Cardiac fibroblast (primary cell): ENCODE results near the gene FLACC1.
A peak's percentile ranks its signal among the peaks of the same experiment; 100 is the strongest.

Source experiments
- DNase-seq, 2 donors: peaks; one replicate each; pipeline versions ENCODE4 v3.0.0 to v3.0.0-alpha.2; 2010; ENCODE audit warnings: low read depth in 2 of 2
- H3K4me3 ChIP-seq, 2 donors: replicated peaks in 1 of 2; 1 replicate in 1 of 2; 2 replicates in 1 of 2; pipeline ENCODE4 v1.5.1; 2011; ENCODE audit warnings: low read depth in 2 of 2, low read length in 2 of 2, mild to moderate bottlenecking in 2 of 2, moderate library complexity in 1 of 2
- CTCF ChIP-seq: IDR thresholded peaks from one replicate; pipeline ENCODE4 v1.5.1; 2011; ENCODE audit warnings: low read depth, mild to moderate bottlenecking, low read length, inconsistent platforms

FLACC1 gene

GRCh38 chr2:201342923-201343322 lies 14.2 kb downstream of the FLACC1 start:
- no peak for TF ChIP-seq CTCF
- no peak for DNase-seq
- no peak overlapping the region for H3K4me3 ChIP-seq

DNA sequence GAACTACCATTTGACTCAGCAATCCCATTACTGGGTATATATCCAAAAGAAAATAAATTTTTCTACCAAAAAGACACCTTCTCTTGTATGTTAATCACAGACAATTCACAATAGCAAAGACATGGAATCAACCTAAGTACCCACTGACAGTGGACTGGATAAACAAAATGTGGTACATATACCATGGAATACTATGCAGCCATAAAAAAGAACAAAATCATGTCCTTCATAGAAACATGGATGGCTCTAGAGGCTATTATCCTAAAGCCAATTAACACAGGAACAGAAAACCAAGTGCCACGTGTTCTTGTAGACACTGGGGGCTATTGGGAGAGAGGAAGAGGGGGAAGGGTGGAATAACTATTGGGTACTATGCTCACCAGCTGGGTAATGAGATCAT lies 27.7 kb downstream of the FLACC1 start:
- no peak for DNase-seq
- no peak overlapping the region for H3K4me3 ChIP-seq
- no peak for TF ChIP-seq CTCF

- H3K4me3 ChIP-seq, result no peak overlapping the region
- DNase-seq, result no peak
- TF ChIP-seq CTCF, result no peak
These were observed 29.5 kb downstream of the FLACC1 start for GRCh38 chr2:201327678-201328077.

DNA sequence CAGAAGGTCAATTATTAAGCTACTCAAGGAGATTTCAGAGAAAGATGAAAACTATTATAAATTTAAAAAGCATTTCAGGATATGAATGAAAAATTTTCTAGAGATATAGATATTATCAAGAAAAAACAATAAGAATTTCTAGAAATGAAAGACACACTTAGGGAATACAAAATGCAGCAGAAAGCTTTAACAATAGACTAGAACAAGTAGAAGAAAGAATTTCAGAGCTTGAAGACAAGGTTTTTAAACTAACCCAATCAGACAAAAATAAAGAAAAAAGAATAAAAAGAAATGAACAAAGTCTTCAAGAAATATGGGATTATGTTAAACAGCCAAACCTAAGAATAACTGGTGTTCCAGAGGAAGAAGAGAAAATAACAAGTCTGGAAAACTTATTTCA lies 34.4 kb downstream of the FLACC1 start:
- no peak for DNase-seq
- TF ChIP-seq CTCF, result no peak
- H3K4me3 ChIP-seq, result no peak overlapping the region

DNA sequence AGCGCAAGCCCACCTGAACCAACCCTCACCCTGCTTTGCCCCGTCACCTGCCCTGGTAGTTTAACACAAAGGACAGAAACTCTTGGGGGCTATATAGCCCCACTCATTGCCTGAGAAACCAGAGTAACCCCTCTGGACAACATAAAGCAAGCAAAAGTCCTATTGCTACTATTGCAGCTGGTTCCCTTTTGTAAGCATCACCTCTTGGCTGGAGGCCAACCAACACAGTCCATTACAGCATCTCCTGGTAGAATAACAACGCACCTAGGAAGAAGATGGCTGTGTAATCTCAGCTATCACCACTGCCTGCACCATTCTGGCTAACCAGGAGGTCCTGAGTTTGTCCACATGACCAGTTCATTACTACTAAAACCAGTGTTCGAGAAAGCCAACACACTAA lies 36.4 kb downstream of the FLACC1 start:
- no peak overlapping the region for H3K4me3 ChIP-seq
- TF ChIP-seq CTCF, result no peak
- peak in 1 of 2 donors; percentile 40 for DNase-seq

DNA sequence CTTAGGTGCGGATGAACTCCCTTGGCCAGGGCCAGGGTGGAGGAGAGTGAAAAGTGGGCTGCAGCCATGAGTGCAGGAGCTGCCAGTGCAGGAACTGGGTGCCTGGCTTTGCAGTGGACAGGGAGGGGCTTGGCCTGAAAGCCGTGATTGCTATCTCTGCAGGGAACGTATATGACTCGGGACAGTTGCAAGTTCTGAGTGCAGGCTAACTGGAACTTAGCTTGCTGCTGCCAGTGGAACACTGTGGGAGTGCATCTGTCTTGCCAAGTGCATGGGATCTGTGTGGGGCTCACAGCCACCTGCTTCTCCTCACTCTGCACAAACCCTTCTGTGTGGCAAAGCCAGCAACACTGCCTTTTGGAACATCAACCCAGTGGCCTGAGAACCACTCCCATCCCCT lies 36.9 kb downstream of the FLACC1 start:
- H3K4me3 ChIP-seq, result no peak overlapping the region
- TF ChIP-seq CTCF, result no peak
- no peak for DNase-seq

GRCh38 chr2:201319511-201319910 lies 37.6 kb downstream of the FLACC1 start:
- no peak overlapping the region for H3K4me3 ChIP-seq
- TF ChIP-seq CTCF, result no peak
- no peak for DNase-seq
